ENCODE measurements around the gene VEPH1. TPM values are rescaled to one million over a fixed set of nuclear protein-coding genes. Genes with fewer than 3 reads are reported as not detected.

Gene VEPH1
- total RNA-seq, 1 donor from 2014 or later: 8.8 TPM

GRCh38 chr3:157467200-157467599 lies 36.0 kb downstream of the VEPH1 start:
- Mint-ChIP-seq H3K4me3 (no peak overlapping the region), H3K27ac (ENCODE audit: unreplicated experiment) (no peak overlapping the region), H3K36me3 (ENCODE audit: low read depth) (peaks cover 3% of the 10 kb centered on the region), H3K4me1 (peaks cover 4% of the 10 kb centered on the region), H3K27me3 (ENCODE audit: low read depth) (no peaks in the 10 kb centered on the region), H3K9me3 (no peaks in the 10 kb centered on the region)
- TF ChIP-seq CTCF (conservative IDR thresholded peaks at IDR 0.05): no peak
- no peak for DNase-seq (ENCODE audit: low read depth, low spot score)

- no peak for TF ChIP-seq CTCF (conservative IDR thresholded peaks at IDR 0.05)
- no peak for DNase-seq (ENCODE audit: low read depth, low spot score)
- H3K9me3 Mint-ChIP-seq: no peaks in the 10 kb centered on the region
- H3K27ac Mint-ChIP-seq (ENCODE audit: unreplicated experiment): no peak overlapping the region
- H3K27me3 Mint-ChIP-seq (ENCODE audit: low read depth): no peaks in the 10 kb centered on the region
- no peak overlapping the region for H3K4me3 Mint-ChIP-seq
- peaks cover 4% of the 10 kb centered on the region for H3K4me1 Mint-ChIP-seq
- peaks cover 3% of the 10 kb centered on the region for H3K36me3 Mint-ChIP-seq (ENCODE audit: low read depth)
Observed at GRCh38 chr3:157465741-157466140, 37.5 kb downstream of the VEPH1 start.

GRCh38 chr3:157464321-157464720 lies 38.9 kb downstream of the VEPH1 start:
- Mint-ChIP-seq H3K4me3 (no peak overlapping the region), H3K27ac (ENCODE audit: unreplicated experiment) (no peak overlapping the region), H3K36me3 (ENCODE audit: low read depth) (peaks cover 3% of the 10 kb centered on the region), H3K4me1 (peaks cover 4% of the 10 kb centered on the region), H3K9me3 (no peaks in the 10 kb centered on the region), H3K27me3 (ENCODE audit: low read depth) (no peaks in the 10 kb centered on the region)
- no peak for DNase-seq (ENCODE audit: low read depth, low spot score)
- TF ChIP-seq CTCF (conservative IDR thresholded peaks at IDR 0.05): no peak

- no peak for DNase-seq (ENCODE audit: low read depth, low spot score)
- Mint-ChIP-seq H3K27ac (ENCODE audit: unreplicated experiment) (no peak overlapping the region), H3K4me1 (peaks cover 4% of the 10 kb centered on the region), H3K4me3 (no peak overlapping the region), H3K27me3 (ENCODE audit: low read depth) (no peaks in the 10 kb centered on the region), H3K36me3 (ENCODE audit: low read depth) (peaks cover 3% of the 10 kb centered on the region), H3K9me3 (no peaks in the 10 kb centered on the region)
- TF ChIP-seq CTCF (conservative IDR thresholded peaks at IDR 0.05): no peak
Observed at GRCh38 chr3:157463816-157464215, 39.4 kb downstream of the VEPH1 start.

- TF ChIP-seq CTCF (conservative IDR thresholded peaks at IDR 0.05): no peak
- DNase-seq (ENCODE audit: low read depth, low spot score): no peak
- Mint-ChIP-seq H3K27me3 (ENCODE audit: low read depth) (no peaks in the 10 kb centered on the region), H3K4me3 (no peak overlapping the region), H3K9me3 (peaks cover 3% of the 10 kb centered on the region), H3K4me1 (peaks cover 4% of the 10 kb centered on the region), H3K27ac (ENCODE audit: unreplicated experiment) (no peak overlapping the region), H3K36me3 (ENCODE audit: low read depth) (peaks cover 7% of the 10 kb centered on the region)
Observed at GRCh38 chr3:157460253-157460652, 43.0 kb downstream of the VEPH1 start.

- Mint-ChIP-seq H3K4me3 (no peak overlapping the region), H3K9me3 (peaks cover 3% of the 10 kb centered on the region), H3K27ac (ENCODE audit: unreplicated experiment) (no peak overlapping the region), H3K4me1 (peaks cover 4% of the 10 kb centered on the region), H3K36me3 (ENCODE audit: low read depth) (peaks cover 7% of the 10 kb centered on the region), H3K27me3 (ENCODE audit: low read depth) (no peaks in the 10 kb centered on the region)
- no peak for TF ChIP-seq CTCF (conservative IDR thresholded peaks at IDR 0.05)
- DNase-seq (ENCODE audit: low read depth, low spot score): no peak
Observed at GRCh38 chr3:157459706-157460105, 43.5 kb downstream of the VEPH1 start.
